UCSD-AML1 (cell line): ENCODE measurements around the gene P2RX3.
"Not testable (repeated sequence)": the region's sequence is repeated elsewhere in the genome, so short reads cannot be mapped to it uniquely, and the experiment has no call there.

Experiments used
- DNase-seq: peaks from one replicate; lab custom pipeline; 2025; ENCODE audit not compliant: unreplicated experiment; lab: John Stamatoyannopoulos, UW

Gene P2RX3

GRCh38 chr11:57338142-57338541 is at the start of gene P2RX3:
TSS of gene P2RX3 (plus strand) at chr11:57338352. CDS start at chr11:57338551, 199 bp downstream.
- DNase-seq = no peak

GRCh38 chr11:57288771-57289579 is 49.2 kb upstream of the P2RX3 start:
- DNase-seq = no peak

- no peak for DNase-seq
These were observed 47.9 kb upstream of the P2RX3 start for GRCh38 chr11:57290288-57290687.

GRCh38 chr11:57294225-57295131 is 43.7 kb upstream of the P2RX3 start:
- no peak for DNase-seq

- DNase-seq = not testable (repeated sequence)
These were observed 41.9 kb upstream of the P2RX3 start for GRCh38 chr11:57296205-57296604.

- DNase-seq = no peak
These were observed 40.9 kb upstream of the P2RX3 start for GRCh38 chr11:57297221-57297620.

- no peak for DNase-seq
These were observed 38.9 kb upstream of the P2RX3 start for GRCh38 chr11:57299150-57299737.

- no peak for DNase-seq
These were observed 37.4 kb upstream of the P2RX3 start for GRCh38 chr11:57300785-57301184.

- DNase-seq = no peak
These were observed 36.3 kb upstream of the P2RX3 start for GRCh38 chr11:57301711-57302423.

GRCh38 chr11:57302489-57302888 is 35.7 kb upstream of the P2RX3 start:
- no peak for DNase-seq

GRCh38 chr11:57303280-57303989 is 34.7 kb upstream of the P2RX3 start:
- DNase-seq = no peak

GRCh38 chr11:57303990-57304579 is 34.1 kb upstream of the P2RX3 start:
- DNase-seq = no peak

- no peak for DNase-seq
These were observed 32.6 kb upstream of the P2RX3 start for GRCh38 chr11:57305523-57305922.

GRCh38 chr11:57306161-57306876 is 31.8 kb upstream of the P2RX3 start:
- DNase-seq = no peak

GRCh38 chr11:57306940-57307565 is 31.1 kb upstream of the P2RX3 start:
- no peak for DNase-seq

- no peak for DNase-seq
These were observed 30.4 kb upstream of the P2RX3 start for GRCh38 chr11:57307666-57308270.

GRCh38 chr11:57308426-57309060 is 29.6 kb upstream of the P2RX3 start:
- no peak for DNase-seq
